ENCODE data around the gene BICC1.

Gene BICC1

GRCh38 chr10:58545427-58545826 is 32.8 kb downstream of the BICC1 start:
- DNase-seq (ENCODE audit: low spot score) (no peak), ATAC-seq (ENCODE audit: low read depth) (no peak)
- no peaks in the 10 kb centered on the region for H3K27me3 ChIP-seq (ENCODE audit: insufficient read depth, poor library complexity, severe bottlenecking)
- H3K4me1 ChIP-seq (ENCODE audit: insufficient read depth, poor library complexity, severe bottlenecking), result no peaks in the 10 kb centered on the region
- H3K4me3 ChIP-seq (ENCODE audit: severe bottlenecking), result no peak overlapping the region
- no peak for TF ChIP-seq CTCF (IDR thresholded peaks at IDR 0.05; ENCODE audit: poor library complexity, severe bottlenecking)
- H3K36me3 ChIP-seq (ENCODE audit: low read depth), result no peaks in the 10 kb centered on the region
- H3K9me3 ChIP-seq (ENCODE audit: severe bottlenecking), result no peaks in the 10 kb centered on the region
- H3K27ac ChIP-seq (ENCODE audit: poor library complexity, severe bottlenecking), result no peak overlapping the region

- Histone ChIP-seq H3K27ac (ENCODE audit: poor library complexity, severe bottlenecking) (no peak overlapping the region), H3K9me3 (ENCODE audit: severe bottlenecking) (no peaks in the 10 kb centered on the region), H3K4me3 (ENCODE audit: severe bottlenecking) (no peak overlapping the region), H3K4me1 (ENCODE audit: insufficient read depth, poor library complexity, severe bottlenecking) (no peaks in the 10 kb centered on the region), H3K36me3 (ENCODE audit: low read depth) (no peaks in the 10 kb centered on the region), H3K27me3 (ENCODE audit: insufficient read depth, poor library complexity, severe bottlenecking) (no peaks in the 10 kb centered on the region)
- ATAC-seq (ENCODE audit: low read depth) (no peak), DNase-seq (ENCODE audit: low spot score) (no peak)
- TF ChIP-seq CTCF (IDR thresholded peaks at IDR 0.05; ENCODE audit: poor library complexity, severe bottlenecking), result no peak
These were observed 33.5 kb downstream of the BICC1 start for GRCh38 chr10:58546137-58546536.

- H3K9me3 ChIP-seq (ENCODE audit: severe bottlenecking), result no peaks in the 10 kb centered on the region
- ATAC-seq (ENCODE audit: low read depth) (no peak), DNase-seq (ENCODE audit: low spot score) (no peak)
- no peak overlapping the region for H3K27ac ChIP-seq (ENCODE audit: poor library complexity, severe bottlenecking)
- TF ChIP-seq CTCF (IDR thresholded peaks at IDR 0.05; ENCODE audit: poor library complexity, severe bottlenecking), result no peak
- no peaks in the 10 kb centered on the region for H3K27me3 ChIP-seq (ENCODE audit: insufficient read depth, poor library complexity, severe bottlenecking)
- no peaks in the 10 kb centered on the region for H3K4me1 ChIP-seq (ENCODE audit: insufficient read depth, poor library complexity, severe bottlenecking)
- H3K4me3 ChIP-seq (ENCODE audit: severe bottlenecking), result no peak overlapping the region
- no peaks in the 10 kb centered on the region for H3K36me3 ChIP-seq (ENCODE audit: low read depth)
These were observed 34.2 kb downstream of the BICC1 start for GRCh38 chr10:58546722-58547445.

GRCh38 chr10:58547963-58548362 is 35.3 kb downstream of the BICC1 start:
- no peak for ATAC-seq (ENCODE audit: low read depth)

More at GRCh38 chr10:58547963-58548362, 35.3 kb downstream of the BICC1 start:
- no peaks in the 10 kb centered on the region for H3K27me3 ChIP-seq (ENCODE audit: insufficient read depth, poor library complexity, severe bottlenecking)
- no peaks in the 10 kb centered on the region for H3K9me3 ChIP-seq (ENCODE audit: severe bottlenecking)
- DNase-seq (ENCODE audit: low spot score), result no peak
- no peak overlapping the region for H3K27ac ChIP-seq (ENCODE audit: poor library complexity, severe bottlenecking)
- no peak overlapping the region for H3K4me3 ChIP-seq (ENCODE audit: severe bottlenecking)
- no peaks in the 10 kb centered on the region for H3K36me3 ChIP-seq (ENCODE audit: low read depth)
- H3K4me1 ChIP-seq (ENCODE audit: insufficient read depth, poor library complexity, severe bottlenecking), result no peaks in the 10 kb centered on the region
- TF ChIP-seq CTCF (IDR thresholded peaks at IDR 0.05; ENCODE audit: poor library complexity, severe bottlenecking), result no peak
